Suprapubic skin (tissue), 4 donors: ENCODE data around the gene BEST1. TPM values are rescaled to one million over a fixed set of nuclear protein-coding genes. Genes with fewer than 3 reads are reported as not detected.
"Not testable (repeated sequence)": the region's sequence is repeated elsewhere in the genome, so short reads cannot be mapped to it uniquely, and the experiment has no call there.

ENCODE experiments used
- DNase-seq, 2 donors: peaks; one replicate each; pipeline ENCODE4 v3.0.0-alpha.2; 2019; ENCODE audit warnings: low spot score in 2 of 2
- H3K27ac ChIP-seq: fragments of 200-600 bp; sonication (generic); one replicate; pipeline ENCODE4 v1.5.1; 2019
- H3K27me3 ChIP-seq: fragments of 200-600 bp; sonication (generic); one replicate; pipeline ENCODE4 v1.5.1; 2019
- H3K36me3 ChIP-seq: fragments of 200-600 bp; sonication (generic); one replicate; pipeline ENCODE4 v1.5.1; 2019
- H3K4me1 ChIP-seq: fragments of 200-600 bp; sonication (generic); one replicate; pipeline ENCODE4 v1.5.1; 2019
- H3K4me3 ChIP-seq: fragments of 200-600 bp; sonication (generic); one replicate; pipeline ENCODE4 v1.5.1; 2019; ENCODE audit warnings: mild to moderate bottlenecking
- H3K9me3 ChIP-seq: fragments of 200-600 bp; sonication (generic); one replicate; pipeline ENCODE4 v1.5.1; 2019
- EP300 ChIP-seq: sonication (generic); formaldehyde crosslinking; IDR thresholded peaks from one replicate; pipeline ENCODE4 v1.6.1; 2017; ENCODE audit warnings: antibody characterized with exemption
- POLR2A ChIP-seq, 2 donors: fragments of 450-650 bp; IDR thresholded peaks; one replicate each; pipeline ENCODE4 v1.6.1; 2017; ENCODE audit warnings: antibody characterized with exemption in 2 of 2, mild to moderate bottlenecking in 2 of 2, moderate library complexity in 2 of 2
- POLR2AphosphoS5 ChIP-seq, 3 donors: sonication (generic); formaldehyde crosslinking; IDR thresholded peaks; one replicate each; pipeline ENCODE4 v1.6.1; 2017; ENCODE audit warnings: antibody characterized with exemption in 3 of 3
- WGBS: methylation state at CpG from one replicate; pipeline ENCODE4 v1.1.5; 2018; 5-methylcytosine and 5-hydroxymethylcytosine counted together
- total RNA-seq, 4 donors: library from RNA; depleted of rRNA; stranded (reverse); fragments of >200 nt; gene quantifications; one replicate each; pipeline ENCODE4 v1.1.0, GENCODE V29; 2016
- TF ChIP-seq, protein P1 (sequence below), 2 donors: fragments of 200-600 bp in 1 of 2; fragments of 450-650 bp in 1 of 2; sonication (generic) in 1 of 2; IDR thresholded peaks; one replicate each; pipeline ENCODE4 v1.5.1; 2016 to 2019; ENCODE audit warnings: antibody characterized with exemption in 2 of 2, mild to moderate bottlenecking in 1 of 2, moderate library complexity in 1 of 2

BEST1 gene
- total RNA-seq, 4 donors from 2014 or later, result 1.5 to 4.1 (median 2.5) TPM

DNA sequence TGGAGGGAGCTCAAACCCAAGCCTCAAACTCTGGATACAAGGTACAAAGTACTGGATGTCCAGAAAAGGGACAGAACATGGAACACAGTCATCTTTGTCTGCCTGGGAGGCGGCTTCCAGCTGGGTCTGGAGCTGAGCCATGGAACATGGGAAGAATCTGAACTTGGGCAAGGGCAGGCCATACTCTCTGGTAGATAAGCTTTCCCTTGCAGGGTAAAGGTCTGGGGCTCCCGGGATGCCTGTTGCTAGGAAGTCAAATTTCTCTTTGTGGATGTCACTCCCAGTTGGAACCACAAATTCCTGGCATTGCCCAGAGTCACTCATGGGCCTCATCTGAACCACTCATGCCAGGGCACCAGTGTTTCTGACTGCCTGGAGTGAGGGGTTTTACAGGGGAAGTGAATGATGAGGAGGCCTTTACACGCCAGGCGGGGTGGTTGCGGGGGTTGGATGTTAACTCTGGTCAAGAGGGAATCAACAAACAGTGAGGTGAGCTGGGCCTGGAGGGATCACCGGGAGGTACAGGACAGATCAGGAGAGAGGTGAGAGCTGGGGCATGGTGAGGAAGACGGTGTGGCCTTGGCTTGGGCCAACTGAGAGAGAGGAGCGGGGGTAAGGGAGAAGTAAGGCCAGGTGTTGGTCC lies 11.5 kb downstream of the BEST1 start:
- WGBS, result 84% methylated on average over 8 of the region's 8 CpGs
- TF ChIP-seq POLR2A (IDR thresholded peaks at IDR 0.05) (no peak), POLR2AphosphoS5 (IDR thresholded peaks at IDR 0.05) (peak in 1 of 3 donors; percentile 36), EP300 (no peak)
- TF ChIP-seq, protein P1, sequence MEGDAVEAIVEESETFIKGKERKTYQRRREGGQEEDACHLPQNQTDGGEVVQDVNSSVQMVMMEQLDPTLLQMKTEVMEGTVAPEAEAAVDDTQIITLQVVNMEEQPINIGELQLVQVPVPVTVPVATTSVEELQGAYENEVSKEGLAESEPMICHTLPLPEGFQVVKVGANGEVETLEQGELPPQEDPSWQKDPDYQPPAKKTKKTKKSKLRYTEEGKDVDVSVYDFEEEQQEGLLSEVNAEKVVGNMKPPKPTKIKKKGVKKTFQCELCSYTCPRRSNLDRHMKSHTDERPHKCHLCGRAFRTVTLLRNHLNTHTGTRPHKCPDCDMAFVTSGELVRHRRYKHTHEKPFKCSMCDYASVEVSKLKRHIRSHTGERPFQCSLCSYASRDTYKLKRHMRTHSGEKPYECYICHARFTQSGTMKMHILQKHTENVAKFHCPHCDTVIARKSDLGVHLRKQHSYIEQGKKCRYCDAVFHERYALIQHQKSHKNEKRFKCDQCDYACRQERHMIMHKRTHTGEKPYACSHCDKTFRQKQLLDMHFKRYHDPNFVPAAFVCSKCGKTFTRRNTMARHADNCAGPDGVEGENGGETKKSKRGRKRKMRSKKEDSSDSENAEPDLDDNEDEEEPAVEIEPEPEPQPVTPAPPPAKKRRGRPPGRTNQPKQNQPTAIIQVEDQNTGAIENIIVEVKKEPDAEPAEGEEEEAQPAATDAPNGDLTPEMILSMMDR (IDR thresholded peaks at IDR 0.05), result no peak
- Histone ChIP-seq H3K4me3 (no peak overlapping the region), H3K9me3 (no peaks in the 10 kb centered on the region), H3K36me3 (peaks cover 27% of the 10 kb centered on the region), H3K27me3 (no peaks in the 10 kb centered on the region), H3K4me1 (peaks cover 53% of the 10 kb centered on the region), H3K27ac (peak overlapping the region; percentile 61)
- DNase-seq, result peak in 1 of 2 donors; percentile 86

DNA sequence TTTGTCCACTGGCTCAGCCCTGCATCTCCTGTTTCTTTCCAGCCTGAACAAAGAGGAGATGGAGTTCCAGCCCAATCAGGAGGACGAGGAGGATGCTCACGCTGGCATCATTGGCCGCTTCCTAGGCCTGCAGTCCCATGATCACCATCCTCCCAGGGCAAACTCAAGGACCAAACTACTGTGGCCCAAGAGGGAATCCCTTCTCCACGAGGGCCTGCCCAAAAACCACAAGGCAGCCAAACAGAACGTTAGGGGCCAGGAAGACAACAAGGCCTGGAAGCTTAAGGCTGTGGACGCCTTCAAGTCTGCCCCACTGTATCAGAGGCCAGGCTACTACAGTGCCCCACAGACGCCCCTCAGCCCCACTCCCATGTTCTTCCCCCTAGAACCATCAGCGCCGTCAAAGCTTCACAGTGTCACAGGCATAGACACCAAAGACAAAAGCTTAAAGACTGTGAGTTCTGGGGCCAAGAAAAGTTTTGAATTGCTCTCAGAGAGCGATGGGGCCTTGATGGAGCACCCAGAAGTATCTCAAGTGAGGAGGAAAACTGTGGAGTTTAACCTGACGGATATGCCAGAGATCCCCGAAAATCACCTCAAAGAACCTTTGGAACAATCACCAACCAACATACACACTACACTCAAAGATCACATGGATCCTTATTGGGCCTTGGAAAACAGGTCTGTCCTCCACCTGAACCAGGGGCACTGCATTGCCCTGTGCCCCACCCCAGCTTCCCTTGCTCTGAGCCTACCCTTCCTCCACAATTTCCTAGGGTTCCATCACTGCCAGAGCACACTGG lies 12.3 kb downstream of the BEST1 start:
- no peaks in the 10 kb centered on the region for H3K27me3 ChIP-seq
- peak in 1 of 2 donors; percentile 77 for DNase-seq
- WGBS, result 86% methylated on average over 12 of the region's 12 CpGs
- no peaks in the 10 kb centered on the region for H3K9me3 ChIP-seq
- peak overlapping the region; percentile 61 for H3K27ac ChIP-seq
- no peak overlapping the region for H3K4me3 ChIP-seq
- H3K36me3 ChIP-seq, result peaks cover 25% of the 10 kb centered on the region
- peaks cover 53% of the 10 kb centered on the region for H3K4me1 ChIP-seq
- TF ChIP-seq POLR2A (IDR thresholded peaks at IDR 0.05) (no peak), POLR2AphosphoS5 (IDR thresholded peaks at IDR 0.05) (peak in 1 of 3 donors; percentile 8)

DNA sequence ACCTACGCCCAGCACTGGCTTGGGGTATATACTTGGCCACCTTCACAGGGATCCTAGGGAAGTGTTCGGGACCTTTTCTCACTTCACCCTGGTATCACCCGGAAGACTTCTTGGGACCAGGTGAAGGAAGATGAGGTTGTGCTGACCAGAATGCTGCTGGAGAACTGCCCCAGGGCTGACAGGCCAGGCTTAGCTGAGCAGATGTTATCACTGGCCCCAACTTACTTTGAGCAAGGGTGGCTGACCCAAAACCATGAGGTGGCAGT lies 12.8 kb downstream of the BEST1 start:
- Histone ChIP-seq H3K4me1 (peaks cover 53% of the 10 kb centered on the region), H3K9me3 (no peaks in the 10 kb centered on the region), H3K27ac (peak overlapping the region; percentile 61), H3K36me3 (peaks cover 22% of the 10 kb centered on the region), H3K4me3 (no peak overlapping the region), H3K27me3 (no peaks in the 10 kb centered on the region)
- 87% methylated on average over 3 of the region's 3 CpGs for WGBS
- DNase-seq, result no peak
- TF ChIP-seq EP300 (no peak), POLR2A (IDR thresholded peaks at IDR 0.05) (no peak)
- TF ChIP-seq, protein P1 (IDR thresholded peaks at IDR 0.05), result no peak

DNA sequence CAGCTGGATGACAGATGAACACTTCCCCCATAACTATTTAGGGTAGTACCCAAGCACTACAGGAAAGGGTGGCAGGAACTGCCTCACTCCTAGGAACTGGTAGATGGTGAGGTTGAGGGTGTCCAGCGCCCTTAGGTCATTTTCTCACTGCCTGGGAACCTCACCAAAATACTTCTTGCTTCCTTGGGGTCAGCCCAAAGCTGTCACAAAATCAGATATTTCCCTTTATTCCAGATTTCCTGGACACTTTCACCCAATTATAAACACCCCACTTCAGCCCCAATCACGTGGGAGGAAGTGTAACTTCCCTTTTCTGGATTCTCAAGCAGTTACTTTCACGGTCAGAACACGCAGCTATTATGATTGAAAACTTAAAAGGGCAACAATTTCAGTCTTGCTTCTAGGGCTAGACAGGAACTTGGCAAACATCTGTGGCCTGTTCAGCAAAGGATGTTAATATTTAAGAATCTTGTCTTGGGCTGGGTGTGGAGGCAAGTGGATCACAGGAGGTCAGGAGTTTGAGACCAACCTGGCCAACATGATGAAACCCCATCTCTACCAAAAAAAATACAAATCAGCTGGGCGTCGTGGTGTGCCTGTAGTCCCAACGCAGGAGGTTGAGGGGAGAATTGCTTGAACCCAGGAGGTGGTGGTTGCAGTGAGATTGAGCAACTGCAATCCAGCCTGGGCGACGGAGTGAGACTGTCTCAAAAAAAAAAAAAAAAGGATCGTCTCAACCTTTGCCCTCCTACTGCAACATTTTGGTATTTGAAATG lies 13.3 kb downstream of the BEST1 start:
- Histone ChIP-seq H3K27me3 (no peaks in the 10 kb centered on the region), H3K36me3 (peaks cover 18% of the 10 kb centered on the region), H3K4me3 (peak overlapping the region; percentile 76), H3K9me3 (no peaks in the 10 kb centered on the region), H3K27ac (peak overlapping the region; percentile 61), H3K4me1 (peaks cover 57% of the 10 kb centered on the region)
- WGBS, result 55% methylated on average over 10 of the region's 10 CpGs
- peak in 1 of 2 donors; percentile 8 for TF ChIP-seq POLR2A (IDR thresholded peaks at IDR 0.05)
- TF ChIP-seq, protein P1 (IDR thresholded peaks at IDR 0.05), result no peak
- DNase-seq, result peak; percentile 57 to 74

DNA sequence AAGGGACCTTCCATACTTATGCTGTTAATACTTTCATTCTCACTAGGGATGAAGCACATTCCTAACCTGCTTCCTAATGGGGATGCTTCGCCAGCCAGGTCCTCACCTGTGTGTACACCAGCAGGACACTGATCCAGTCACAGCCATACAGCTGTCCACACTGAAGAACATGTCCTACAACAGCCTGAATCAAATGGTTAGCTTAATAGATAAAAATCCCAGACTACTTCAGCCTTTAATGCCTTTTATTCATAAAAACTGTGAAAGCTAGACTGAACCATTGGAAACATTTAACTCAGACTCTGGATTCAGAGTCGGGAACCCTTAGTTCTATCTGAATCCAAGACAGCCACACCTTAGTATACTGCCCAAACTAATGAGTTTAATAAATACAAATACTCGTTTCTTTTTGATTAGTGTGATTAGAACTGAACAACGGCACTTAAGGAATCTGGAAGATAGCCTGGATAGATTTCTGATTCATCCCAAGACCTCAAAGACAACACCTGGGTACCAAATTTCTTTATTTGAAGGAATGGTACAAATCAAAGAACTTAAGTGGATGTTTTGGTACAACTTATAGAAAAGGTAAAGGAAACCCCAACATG lies 14.0 kb downstream of the BEST1 start:
- H3K4me1 ChIP-seq, result peaks cover 63% of the 10 kb centered on the region
- TF ChIP-seq, protein P1 (IDR thresholded peaks at IDR 0.05), result no peak
- peak in 1 of 2 donors; percentile 9 for TF ChIP-seq POLR2A (IDR thresholded peaks at IDR 0.05)
- peak overlapping the region; percentile 61 for H3K27ac ChIP-seq
- H3K9me3 ChIP-seq, result no peaks in the 10 kb centered on the region
- DNase-seq, result peak; percentile 44 to 45
- H3K36me3 ChIP-seq, result peaks cover 18% of the 10 kb centered on the region
- no peaks in the 10 kb centered on the region for H3K27me3 ChIP-seq
- WGBS, result 51% methylated on average over 4 of the region's 4 CpGs
- peak overlapping the region; percentile 76 for H3K4me3 ChIP-seq

DNA sequence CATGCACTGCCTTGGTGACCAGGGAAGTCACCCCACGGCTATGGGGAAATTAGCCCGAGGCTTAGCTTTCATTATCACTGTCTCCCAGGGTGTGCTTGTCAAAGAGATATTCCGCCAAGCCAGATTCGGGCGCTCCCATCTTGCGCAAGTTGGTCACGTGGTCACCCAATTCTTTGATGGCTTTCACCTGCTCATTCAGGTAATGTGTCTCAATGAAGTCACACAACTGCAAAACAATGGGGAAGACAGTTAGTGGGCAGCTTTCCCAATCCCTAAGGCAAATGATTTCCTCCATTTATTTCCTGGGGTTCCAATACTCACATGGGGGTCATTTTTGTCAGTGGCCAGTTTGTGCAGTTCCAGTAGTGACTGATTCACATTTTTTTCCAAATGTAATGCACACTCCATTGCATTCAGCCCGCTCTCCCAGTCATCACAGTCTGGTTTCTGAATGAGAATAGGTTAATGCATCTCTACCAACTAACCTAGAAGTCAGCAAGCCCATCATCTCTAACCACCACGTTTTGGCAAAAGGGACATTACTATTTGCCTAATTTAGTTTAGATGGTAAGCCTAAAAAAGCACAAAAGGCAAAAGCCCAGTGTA lies 14.6 kb downstream of the BEST1 start:
- H3K27ac ChIP-seq, H3K9me3 ChIP-seq, H3K27me3 ChIP-seq: not testable (repeated sequence)
- WGBS, result 37% methylated on average over 9 of the region's 9 CpGs
- H3K36me3 ChIP-seq, result peaks cover 18% of the 10 kb centered on the region
- peaks cover 67% of the 10 kb centered on the region for H3K4me1 ChIP-seq
- peak overlapping the region; percentile 76 for H3K4me3 ChIP-seq
- DNase-seq, result peak; percentile 73 to 74
